ENCODE results near the gene KRT5. TPM values are rescaled to one million over a fixed set of nuclear protein-coding genes. Genes with fewer than 3 reads are reported as not detected.
"Not testable (repeated sequence)": the region's sequence is repeated elsewhere in the genome, so short reads cannot be mapped to it uniquely, and the experiment has no call there.

The KRT5 gene
- total RNA-seq, 2 experiments from 2014 or later, result not detected

GRCh38 chr12:52506858-52507715 lies 13.1 kb downstream of the KRT5 start:
- H3K36me3 Mint-ChIP-seq (ENCODE audit: low read depth), result no peaks in the 10 kb centered on the region
- CTCF ChIA-PET, result interaction anchor here (0.7 kb wide), 1 partner anchor 373 kb away, joined by 3 read pairs; no protein-coding TSS in a partner anchor
- H3K9me3 Mint-ChIP-seq, result peaks cover 3% of the 10 kb centered on the region
- peaks cover 44% of the 10 kb centered on the region for H3K27me3 Mint-ChIP-seq
- H3K4me3 Mint-ChIP-seq, result no peak overlapping the region
- POLR2A ChIA-PET, result no interaction called here
- no peak overlapping the region for H3K27ac Mint-ChIP-seq
- no peaks in the 10 kb centered on the region for H3K4me1 Mint-ChIP-seq
- DNase-seq, result no peak

- Mint-ChIP-seq H3K27ac (no peak overlapping the region), H3K27me3 (peaks cover 46% of the 10 kb centered on the region), H3K4me3 (no peak overlapping the region), H3K9me3 (no peaks in the 10 kb centered on the region), H3K4me1 (no peaks in the 10 kb centered on the region), H3K36me3 (ENCODE audit: low read depth) (no peaks in the 10 kb centered on the region)
- CTCF ChIA-PET, result no interaction called here
- POLR2A ChIA-PET, result no interaction called here
- no peak for DNase-seq
These were observed 17.3 kb downstream of the KRT5 start for GRCh38 chr12:52502877-52503276.

GRCh38 chr12:52501490-52501889 lies 18.7 kb downstream of the KRT5 start:
- Mint-ChIP-seq H3K9me3 (no peaks in the 10 kb centered on the region), H3K27me3 (peaks cover 35% of the 10 kb centered on the region), H3K4me1 (no peaks in the 10 kb centered on the region), H3K27ac (no peak overlapping the region), H3K36me3 (ENCODE audit: low read depth) (no peaks in the 10 kb centered on the region), H3K4me3 (no peak overlapping the region)
- no peak for DNase-seq
- ChIA-PET POLR2A (no interaction called here), CTCF (interaction anchor here (1.6 kb wide), 1 partner anchor 128 kb away, joined by 3 read pairs; no protein-coding TSS in a partner anchor)

- DNase-seq; H3K4me3 Mint-ChIP-seq; POLR2A ChIA-PET; H3K9me3 Mint-ChIP-seq; H3K27ac Mint-ChIP-seq; H3K36me3 Mint-ChIP-seq (ENCODE audit: low read depth); H3K4me1 Mint-ChIP-seq: not testable (repeated sequence)
- CTCF ChIA-PET, result interaction anchor here (1.6 kb wide), 1 partner anchor 127 kb away, joined by 3 read pairs; no protein-coding TSS in a partner anchor
- H3K27me3 Mint-ChIP-seq, result peaks cover 33% of the 10 kb centered on the region
These were observed 19.6 kb downstream of the KRT5 start for GRCh38 chr12:52500574-52500973.

- Mint-ChIP-seq H3K36me3 (ENCODE audit: low read depth) (no peaks in the 10 kb centered on the region), H3K27ac (no peak overlapping the region), H3K4me3 (no peak overlapping the region), H3K4me1 (no peaks in the 10 kb centered on the region), H3K9me3 (no peaks in the 10 kb centered on the region), H3K27me3 (peaks cover 36% of the 10 kb centered on the region)
- ChIA-PET POLR2A (no interaction called here), CTCF (no interaction called here)
- DNase-seq, result no peak
These were observed 20.2 kb downstream of the KRT5 start for GRCh38 chr12:52499806-52500560.

GRCh38 chr12:52498946-52499345 lies 21.2 kb downstream of the KRT5 start:
- POLR2A ChIA-PET, result no interaction called here
- CTCF ChIA-PET, result no interaction called here
- no peak for DNase-seq
- no peaks in the 10 kb centered on the region for H3K36me3 Mint-ChIP-seq (ENCODE audit: low read depth)
- no peak overlapping the region for H3K27ac Mint-ChIP-seq
- H3K9me3 Mint-ChIP-seq, result no peaks in the 10 kb centered on the region
- peaks cover 39% of the 10 kb centered on the region for H3K27me3 Mint-ChIP-seq
- no peak overlapping the region for H3K4me3 Mint-ChIP-seq
- H3K4me1 Mint-ChIP-seq, result no peaks in the 10 kb centered on the region

- H3K27ac Mint-ChIP-seq, result no peak overlapping the region
- CTCF ChIA-PET, result no interaction called here
- no peaks in the 10 kb centered on the region for H3K9me3 Mint-ChIP-seq
- POLR2A ChIA-PET, result no interaction called here
- H3K4me3 Mint-ChIP-seq, result no peak overlapping the region
- H3K4me1 Mint-ChIP-seq, result no peaks in the 10 kb centered on the region
- no peaks in the 10 kb centered on the region for H3K36me3 Mint-ChIP-seq (ENCODE audit: low read depth)
- H3K27me3 Mint-ChIP-seq, result peaks cover 40% of the 10 kb centered on the region
- no peak for DNase-seq
These were observed 22.2 kb downstream of the KRT5 start for GRCh38 chr12:52497975-52498374.

GRCh38 chr12:52496590-52497071 lies 23.6 kb downstream of the KRT5 start:
- no peaks in the 10 kb centered on the region for H3K9me3 Mint-ChIP-seq
- ChIA-PET POLR2A (no interaction called here), CTCF (no interaction called here)
- H3K27me3 Mint-ChIP-seq, result peaks cover 30% of the 10 kb centered on the region
- H3K4me3 Mint-ChIP-seq, result no peak overlapping the region
- H3K4me1 Mint-ChIP-seq, result no peaks in the 10 kb centered on the region
- no peak for DNase-seq
- H3K36me3 Mint-ChIP-seq (ENCODE audit: low read depth), result no peaks in the 10 kb centered on the region
- no peak overlapping the region for H3K27ac Mint-ChIP-seq

GRCh38 chr12:52496054-52496453 lies 24.1 kb downstream of the KRT5 start:
- Mint-ChIP-seq H3K9me3 (no peaks in the 10 kb centered on the region), H3K36me3 (ENCODE audit: low read depth) (no peaks in the 10 kb centered on the region)
- CTCF ChIA-PET, result no interaction called here

GRCh38 chr12:52495389-52495788 lies 24.8 kb downstream of the KRT5 start:
- no peak for DNase-seq
- no peaks in the 10 kb centered on the region for H3K36me3 Mint-ChIP-seq (ENCODE audit: low read depth)
- H3K4me1 Mint-ChIP-seq, result no peaks in the 10 kb centered on the region
- ChIA-PET CTCF (no interaction called here), POLR2A (no interaction called here)
- H3K27me3 Mint-ChIP-seq, result peaks cover 26% of the 10 kb centered on the region
- H3K27ac Mint-ChIP-seq, result no peak overlapping the region
- H3K9me3 Mint-ChIP-seq, result no peaks in the 10 kb centered on the region
- H3K4me3 Mint-ChIP-seq, result no peak overlapping the region

More at GRCh38 chr12:52496054-52496453, 24.1 kb downstream of the KRT5 start:
- Mint-ChIP-seq H3K4me3 (no peak overlapping the region), H3K27ac (no peak overlapping the region), H3K27me3 (peaks cover 29% of the 10 kb centered on the region), H3K4me1 (no peaks in the 10 kb centered on the region)
- no peak for DNase-seq
- POLR2A ChIA-PET, result no interaction called here

- Mint-ChIP-seq H3K36me3 (ENCODE audit: low read depth) (no peaks in the 10 kb centered on the region), H3K27ac (no peak overlapping the region), H3K4me1 (no peaks in the 10 kb centered on the region), H3K27me3 (peaks cover 26% of the 10 kb centered on the region), H3K4me3 (no peak overlapping the region), H3K9me3 (no peaks in the 10 kb centered on the region)
- ChIA-PET POLR2A (no interaction called here), CTCF (no interaction called here)
- DNase-seq, result no peak
These were observed 25.7 kb downstream of the KRT5 start for GRCh38 chr12:52494518-52494917.

- peaks cover 26% of the 10 kb centered on the region for H3K27me3 Mint-ChIP-seq
- no peaks in the 10 kb centered on the region for H3K4me1 Mint-ChIP-seq
- no peaks in the 10 kb centered on the region for H3K36me3 Mint-ChIP-seq (ENCODE audit: low read depth)
- H3K27ac Mint-ChIP-seq, result no peak overlapping the region
- POLR2A ChIA-PET, result no interaction called here
- H3K4me3 Mint-ChIP-seq, result no peak overlapping the region
- H3K9me3 Mint-ChIP-seq, result no peaks in the 10 kb centered on the region
- CTCF ChIA-PET, result no interaction called here
- DNase-seq, result no peak
These were observed 26.1 kb downstream of the KRT5 start for GRCh38 chr12:52494100-52494499.

GRCh38 chr12:52493172-52493571 lies 27.0 kb downstream of the KRT5 start, which contains the start of gene KRT6A:
Gene KRT6A (minus strand): TSS chr12:52493257. CDS start chr12:52493188, 69 bp downstream.
- H3K4me1 Mint-ChIP-seq, result no peaks in the 10 kb centered on the region
- H3K36me3 Mint-ChIP-seq (ENCODE audit: low read depth), result no peaks in the 10 kb centered on the region
- no peak within 1 kb of the TSS for H3K27ac Mint-ChIP-seq
- ChIA-PET CTCF (no interaction called here), POLR2A (no interaction called here)
- H3K4me3 Mint-ChIP-seq, result no peak within 1 kb of the TSS
- no peaks in the 10 kb centered on the region for H3K9me3 Mint-ChIP-seq
- DNase-seq, result no peak
- H3K27me3 Mint-ChIP-seq, result peaks cover 22% of the 10 kb centered on the region
